B cell (primary cell): Measurements from ENCODE around the gene ARSJ. TPM values are rescaled to one million over a fixed set of nuclear protein-coding genes. Genes with fewer than 3 reads are reported as not detected.
"Not testable (repeated sequence)": the region's sequence is repeated elsewhere in the genome, so short reads cannot be mapped to it uniquely, and the experiment has no call there.

Source experiments
- ATAC-seq: fragments of 200-7000 bp; cut with Tn5 transposase; one replicate; pipeline ENCODE4 v1.10.0; 2021; ENCODE audit warnings: low read depth, mild to moderate bottlenecking, moderate number of reproducible peaks, moderate library complexity
- CTCF ChIA-PET: fragments of 350-600 bp; sonication (Branson Sonifier 250); formaldehyde crosslinking; loops from one replicate; lab custom pipeline; 2021; ENCODE audit warnings: antibody characterized with exemption, inconsistent platforms; lab: Charles Lee
- POLR2A ChIA-PET: fragments of 350-600 bp; sonication (Branson Sonifier 250); formaldehyde crosslinking; loops from one replicate; lab custom pipeline; 2021; ENCODE audit warnings: antibody characterized with exemption; lab: Charles Lee
- DNase-seq: peaks from one replicate; pipeline ENCODE4 v3.0.0; 2013
- H2AFZ ChIP-seq: 2 replicates; pipeline ENCODE4 v1.6.1; 2012; ENCODE audit warnings: mild to moderate bottlenecking, low read depth, low read length; ENCODE audit not compliant: insufficient read depth, poor library complexity, severe bottlenecking
- H3K27ac ChIP-seq, 2 donors: 1 replicate in 1 of 2; 2 replicates in 1 of 2; pipeline ENCODE4 v1.5.1; 2012 to 2013; ENCODE audit warnings: low read length in 2 of 2, mild to moderate bottlenecking in 2 of 2, moderate library complexity in 1 of 2
- H3K27me3 ChIP-seq, 4 experiments: fragments of 200-600 bp in 1 of 4; sonication (generic) in 1 of 4; replicated peaks in 1 of 4; 1 replicate in 2 of 4; 2 replicates in 2 of 4; pipeline versions ENCODE4 v1.6.1 to v1.7.0; 2013 to 2016; ENCODE audit warnings: low read length in 3 of 4, mild to moderate bottlenecking in 2 of 4, mixed read lengths in 1 of 4, moderate library complexity in 1 of 4; ENCODE audit not compliant: insufficient read depth in 4 of 4, control insufficient read depth in 3 of 4; ENCODE audit errors: control extremely low read depth in 1 of 4
- H3K36me3 ChIP-seq, 2 experiments: replicated peaks in 1 of 2; 1 replicate in 1 of 2; 2 replicates in 1 of 2; pipeline versions ENCODE4 v1.6.1 to v1.7.1; 2013; ENCODE audit warnings: low read length in 1 of 2; ENCODE audit not compliant: insufficient read depth in 2 of 2, control insufficient read depth in 1 of 2; ENCODE audit errors: control extremely low read depth in 1 of 2, extremely low read depth in 1 of 2
- H3K4me1 ChIP-seq, 2 donors: fragments of 200-600 bp in 1 of 2; sonication (generic) in 1 of 2; 1 replicate in 1 of 2; 2 replicates in 1 of 2; pipeline versions ENCODE4 v1.5.1 to v1.6.1; 2013 to 2017; ENCODE audit warnings: low read length in 2 of 2; ENCODE audit not compliant: control insufficient read depth in 2 of 2, insufficient read depth in 2 of 2
- H3K4me2 ChIP-seq: replicated peaks from 2 replicates; pipeline ENCODE3; 2012; ENCODE audit warnings: mild to moderate bottlenecking, low read depth, low read length; ENCODE audit not compliant: poor library complexity, severe bottlenecking
- H3K4me3 ChIP-seq, 5 experiments: fragments of 200-600 bp in 1 of 5; sonication (generic) in 1 of 5; 1 replicate in 3 of 5; 2 replicates in 2 of 5; pipeline versions ENCODE4 v1.5.1 to v1.7.0; 2011 to 2016; ENCODE audit warnings: low read length in 4 of 5, mild to moderate bottlenecking in 4 of 5, low read depth in 2 of 5, control low read depth in 1 of 5, moderate library complexity in 1 of 5; ENCODE audit not compliant: insufficient read depth in 1 of 5; ENCODE audit errors: control extremely low read depth in 1 of 5, extremely low read depth in 1 of 5
- H3K79me2 ChIP-seq: fragments of 200-600 bp; sonication (generic); one replicate; pipeline ENCODE4 v1.6.0; 2016; ENCODE audit warnings: low read length; ENCODE audit not compliant: control insufficient read depth, insufficient read depth
- H3K9ac ChIP-seq: fragments of 200-600 bp; sonication (generic); 2 replicates; pipeline ENCODE4 v1.6.1; 2017; ENCODE audit warnings: mild to moderate bottlenecking, low read length, moderate library complexity
- H3K9me3 ChIP-seq, 3 donors: one replicate each; pipeline versions ENCODE4 v1.6.1 to v1.7.1; 2013; ENCODE audit warnings: low read length in 2 of 3; ENCODE audit not compliant: control insufficient read depth in 2 of 3, insufficient read depth in 1 of 3; ENCODE audit errors: control extremely low read depth in 1 of 3
- H4K20me1 ChIP-seq: 2 replicates; pipeline ENCODE4 v1.6.0; 2012; ENCODE audit warnings: mild to moderate bottlenecking, low read length; ENCODE audit not compliant: insufficient read depth, control insufficient read depth, poor library complexity, severe bottlenecking
- H3K27ac Mint-ChIP-seq: one replicate; pipeline ENCODE4 v1.8.0; 2021; ENCODE audit warnings: mixed read lengths
- H3K27me3 Mint-ChIP-seq: one replicate; pipeline ENCODE4 v1.8.0; 2021; ENCODE audit warnings: mixed read lengths
- H3K4me1 Mint-ChIP-seq: one replicate; pipeline ENCODE4 v1.8.0; 2021; ENCODE audit warnings: mixed read lengths
- H3K4me3 Mint-ChIP-seq: one replicate; pipeline ENCODE4 v1.8.0; 2021; ENCODE audit warnings: mixed read lengths
- H3K9me3 Mint-ChIP-seq: one replicate; pipeline ENCODE4 v1.8.0; 2022; ENCODE audit warnings: mixed read lengths; ENCODE audit not compliant: insufficient read depth
- CTCF ChIP-seq: fragments of 200-600 bp; IDR thresholded peaks from one replicate; pipeline ENCODE4 v1.8.0; 2022; ENCODE audit warnings: antibody characterized with exemption, mild to moderate bottlenecking
- EZH2 ChIP-seq: IDR thresholded peaks from 2 replicates; pipeline ENCODE4 v1.6.1; 2012; ENCODE audit warnings: borderline replicate concordance, low read depth, mild to moderate bottlenecking, moderate library complexity, low read length; ENCODE audit not compliant: insufficient read depth, poor library complexity, severe bottlenecking
- WGBS: methylation state at CpG from one replicate; pipeline ENCODE4 v1.1.5; 2013; ENCODE audit warnings: missing lambda C conversion rate; ENCODE audit not compliant: insufficient coverage; 5-methylcytosine and 5-hydroxymethylcytosine counted together
- intact Hi-C: fragments of 100-400 bp; cut with micrococcal nuclease; formaldehyde crosslinking; loops from one replicate; pipeline ENCODE4 v1.10.0; 2022
- polyA plus RNA-seq: library from polyadenylated mRNA; depleted of rRNA; stranded (reverse); fragments of >200 nt; gene quantifications from 2 replicates; pipeline ENCODE4 v1.2.3, GENCODE V29; 2012
- total RNA-seq, 2 donors: library from RNA; stranded (reverse); fragments of 120-200 nt in 1 of 2; gene quantifications; 1 replicate in 1 of 2; 2 replicates in 1 of 2; pipeline versions ENCODE4 v1.2.3 to v1.2.4, GENCODE V29; 2013 to 2022

ARSJ gene
- total and polyA plus RNA-seq, 2 donors (not counting 1 experiment from before 2014, with no cell fraction given) = not detected

DNA sequence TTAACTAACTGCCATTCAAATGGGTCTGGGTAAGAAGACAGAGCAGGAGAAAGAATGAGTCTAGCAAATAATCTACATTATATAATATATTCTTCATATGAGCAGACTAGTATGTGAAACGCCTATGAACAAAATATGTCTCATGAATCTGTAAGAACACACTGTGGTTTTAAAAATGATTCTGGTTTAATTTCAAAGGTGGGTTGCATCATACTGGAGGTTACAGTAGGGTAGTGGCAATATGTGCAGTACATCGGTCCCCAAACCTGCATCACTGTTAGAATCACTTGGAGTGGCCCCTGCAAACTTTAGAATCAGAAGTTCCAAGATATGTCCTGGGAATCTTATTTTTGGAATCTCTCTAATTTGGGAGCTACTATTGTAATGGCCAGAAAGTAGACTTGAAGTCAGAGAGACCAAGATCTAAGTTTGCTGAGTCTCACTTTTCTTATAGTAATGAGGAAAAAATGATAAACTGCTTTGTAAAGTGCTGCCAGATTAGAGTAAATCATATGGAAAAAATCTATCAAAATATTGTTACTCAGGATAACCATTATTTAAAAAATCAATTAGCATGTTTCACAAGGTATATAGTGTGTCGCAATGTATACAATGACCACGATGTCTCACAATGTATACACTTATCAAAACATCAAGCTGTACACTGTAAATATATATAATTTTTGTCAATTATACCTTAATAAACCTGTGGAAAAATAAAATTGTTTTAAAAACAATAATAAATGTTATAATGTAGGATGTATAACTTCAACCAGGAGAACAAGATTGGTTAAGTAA, 37.9 kb upstream of the ARSJ start:
- H3K9ac ChIP-seq = no peak overlapping the region
- Mint-ChIP-seq H3K9me3 (no peaks in the 10 kb centered on the region), H3K4me1 (no peaks in the 10 kb centered on the region), H3K27me3 (peaks cover 6% of the 10 kb centered on the region), H3K4me3 (no peak overlapping the region), H3K27ac (no peak overlapping the region)
- DNase-seq = no peak
- TF ChIP-seq CTCF (no peak), EZH2 (no peak)
- H3K36me3 ChIP-seq = no peaks in the 10 kb centered on the region
- no peaks in the 10 kb centered on the region for H4K20me1 ChIP-seq
- no peaks in the 10 kb centered on the region for H3K27me3 ChIP-seq
- H2AFZ ChIP-seq = no peak overlapping the region
- ATAC-seq = no peak
- no peak overlapping the region for H3K27ac ChIP-seq
- H3K4me2 ChIP-seq = no peak overlapping the region
- H3K9me3 ChIP-seq = peaks cover 0 to 5% (median 0%) of the 10 kb centered on the region in 3 donors
- no peak overlapping the region for H3K4me3 ChIP-seq
- 97% methylated on average over 2 of the region's 4 CpGs for WGBS
- no peaks in the 10 kb centered on the region for H3K79me2 ChIP-seq
- H3K4me1 ChIP-seq = no peaks in the 10 kb centered on the region
- CTCF ChIA-PET = no interaction called here
- intact Hi-C loops = no loop called here
- POLR2A ChIA-PET = no interaction called here

- no peak overlapping the region for H3K9ac ChIP-seq
- H3K27ac Mint-ChIP-seq = no peak overlapping the region
- intact Hi-C loops = no loop called here
- no peaks in the 10 kb centered on the region for H3K79me2 ChIP-seq
- H4K20me1 ChIP-seq = no peaks in the 10 kb centered on the region
- H3K27me3 Mint-ChIP-seq = peaks cover 14% of the 10 kb centered on the region
- ChIA-PET CTCF (no interaction called here), POLR2A (no interaction called here)
- no peak overlapping the region for H2AFZ ChIP-seq
- no peaks in the 10 kb centered on the region for H3K4me1 Mint-ChIP-seq
- no peak overlapping the region for H3K4me2 ChIP-seq
- TF ChIP-seq CTCF = no peak
- TF ChIP-seq EZH2 = no peak
- H3K9me3 Mint-ChIP-seq = no peaks in the 10 kb centered on the region
- DNase-seq (no peak), ATAC-seq (no peak)
- H3K27me3 ChIP-seq = no peaks in the 10 kb centered on the region
- H3K4me1 ChIP-seq = no peaks in the 10 kb centered on the region
- no peak overlapping the region for H3K27ac ChIP-seq
- H3K9me3 ChIP-seq = peaks cover 0 to 7% (median 0%) of the 10 kb centered on the region in 3 donors
- H3K4me3 ChIP-seq = no peak overlapping the region
- 20% methylated on average over 1 of the region's 1 CpG for WGBS
- H3K4me3 Mint-ChIP-seq = no peak overlapping the region
- H3K36me3 ChIP-seq = no peaks in the 10 kb centered on the region
These were observed 36.0 kb upstream of the ARSJ start for GRCh38 chr4:114015444-114015899.

DNA sequence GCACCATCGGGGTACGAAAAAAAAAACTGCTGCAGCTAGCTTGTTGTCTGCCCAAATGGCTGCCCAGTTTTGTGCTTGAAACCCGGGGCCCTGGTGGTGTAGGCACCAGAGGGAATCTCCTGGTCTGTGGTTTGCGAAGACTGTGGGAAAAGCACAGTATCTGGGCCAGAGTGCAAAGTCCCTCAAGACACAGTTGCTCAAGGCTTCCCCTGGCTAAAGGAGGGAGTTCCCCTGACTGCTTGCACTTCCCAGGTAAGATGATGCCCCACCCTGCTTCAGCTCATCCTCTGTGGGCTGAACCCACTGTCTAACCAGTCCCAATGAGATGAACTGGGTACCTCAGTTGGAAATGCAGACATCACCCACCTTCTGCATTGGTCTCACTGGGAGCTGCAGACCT, 33.8 kb upstream of the ARSJ start:
- intact Hi-C loops, POLR2A ChIA-PET, H3K79me2 ChIP-seq, H3K4me2 ChIP-seq, H2AFZ ChIP-seq, H3K27me3 ChIP-seq, H3K4me1 ChIP-seq, H3K27ac Mint-ChIP-seq, ATAC-seq, H3K36me3 ChIP-seq, H3K9me3 Mint-ChIP-seq, DNase-seq, H3K4me3 Mint-ChIP-seq, H3K9me3 ChIP-seq, H4K20me1 ChIP-seq, H3K27ac ChIP-seq, H3K4me3 ChIP-seq, H3K4me1 Mint-ChIP-seq, H3K9ac ChIP-seq: not testable (repeated sequence)
- H3K27me3 Mint-ChIP-seq = peaks cover 25% of the 10 kb centered on the region
- CTCF ChIA-PET = interaction anchor here (0.5 kb wide), 1 partner anchor 1152 kb away, joined by 5 read pairs; no protein-coding TSS in a partner anchor
- WGBS = 94% methylated on average over 4 of the region's 4 CpGs
